HepG2 (cell line): ENCODE results near the gene ZNF23. TPM values are rescaled to one million over a fixed set of nuclear protein-coding genes. Genes with fewer than 3 reads are reported as not detected.

Experiments used
- ATAC-seq: fragments of 200-7000 bp; cut with Tn5 transposase; 3 replicates; pipeline ENCODE4 v1.9.1; 2020; ENCODE audit warnings: mild to moderate bottlenecking, moderate library complexity
- Bru-seq: library from RNA; stranded (reverse); fragments of 400-500 nt; gene quantifications from one replicate; lab custom pipeline; 2021; lab: Mats Ljungman, UMichigan
- BruChase-seq, 2 experiments: library from RNA; stranded (reverse); fragments of 400-500 nt; gene quantifications; one replicate each; lab custom pipeline; 2021; lab: Mats Ljungman, UMichigan
- BruUV-seq: library from RNA; stranded (reverse); fragments of 400-500 nt; replicated peaks from 2 replicates; lab custom pipeline; 2021; lab: Mats Ljungman, UMichigan
- CTCF ChIA-PET: fragments of 300-600 bp; formaldehyde crosslinking; extraction: SDS; loops from one replicate; lab custom pipeline; 2021; ENCODE audit warnings: low total read pairs, inconsistent platforms, low intra/inter-chr PET ratio; lab: Yijun Ruan, JAX
- POLR2A ChIA-PET: fragments of 350-600 bp; sonication (Branson Sonifier 250); formaldehyde crosslinking; loops from one replicate; lab custom pipeline; 2020; ENCODE audit warnings: antibody characterized with exemption, inconsistent platforms; lab: Yijun Ruan, JAX
- DNase-seq: peaks from one replicate; pipeline ENCODE4 v3.0.0-alpha.2; 2015; ENCODE audit warnings: low spot score
- FAIRE-seq: peaks from 3 replicates; lab custom pipeline; 2011; peaks lifted over from hg19 to GRCh38; lab: Jason Lieb, UNC
- H2AFZ ChIP-seq: one replicate; pipeline ENCODE4 v1.6.1; 2011; ENCODE audit warnings: low read length, inconsistent platforms
- H3K27ac ChIP-seq: fragments of 300-600 bp; 3 replicates; pipeline ENCODE4 v1.8.0; 2011; ENCODE audit warnings: mixed run types, mild to moderate bottlenecking, mixed read lengths, low read length, inconsistent platforms; ENCODE audit not compliant: insufficient read depth; ENCODE audit errors: extremely low read length
- H3K27me3 ChIP-seq, 2 experiments: fragments of 200-600 bp in 1 of 2; 2 replicates in 1 of 2; 3 replicates in 1 of 2; pipeline versions ENCODE4 v1.6.0 to v1.8.0; 2011; ENCODE audit warnings: low read length in 2 of 2, mild to moderate bottlenecking in 2 of 2, moderate library complexity in 2 of 2, inconsistent platforms in 1 of 2; ENCODE audit not compliant: insufficient read depth in 2 of 2, control insufficient read depth in 1 of 2
- H3K36me3 ChIP-seq, 2 experiments: fragments of 200-600 bp in 1 of 2; replicated peaks in 1 of 2; 2 replicates in 1 of 2; 3 replicates in 1 of 2; pipeline versions ENCODE4 v1.5.1 to v1.8.0; 2011; ENCODE audit warnings: low read length in 2 of 2, inconsistent platforms in 1 of 2; ENCODE audit not compliant: insufficient read depth in 2 of 2, control insufficient read depth in 1 of 2
- H3K4me1 ChIP-seq: 2 replicates; pipeline ENCODE4 v1.5.1; 2012; ENCODE audit warnings: low read length, inconsistent platforms; ENCODE audit not compliant: insufficient read depth
- H3K4me2 ChIP-seq: 2 replicates; pipeline ENCODE4 v1.6.0; 2011; ENCODE audit warnings: low read depth, low read length, inconsistent platforms
- H3K4me3 ChIP-seq, 3 experiments: fragments of 200-600 bp in 1 of 3; sonication (generic), shearing (Covaris generic) in 1 of 3; replicated peaks in 1 of 3; 2 replicates each; pipeline ENCODE4 v1.5.1; 2011 to 2016; ENCODE audit warnings: low read length in 3 of 3, inconsistent platforms in 2 of 3, low read depth in 2 of 3, mild to moderate bottlenecking in 2 of 3, control low read depth in 1 of 3, mixed read lengths in 1 of 3; ENCODE audit not compliant: insufficient read depth in 1 of 3
- H3K79me2 ChIP-seq: one replicate; pipeline ENCODE4 v1.6.1; 2011; ENCODE audit warnings: low read length, inconsistent platforms; ENCODE audit not compliant: insufficient read depth
- H3K9ac ChIP-seq: 2 replicates; pipeline ENCODE4 v1.6.0; 2011; ENCODE audit warnings: mild to moderate bottlenecking, low read depth, low read length, inconsistent platforms; ENCODE audit not compliant: insufficient read depth
- H3K9me3 ChIP-seq: 2 replicates; pipeline ENCODE4 v1.5.1; 2012; ENCODE audit warnings: mild to moderate bottlenecking, low read length
- H4K20me1 ChIP-seq: 2 replicates; pipeline ENCODE4 v1.6.0; 2011; ENCODE audit warnings: inconsistent platforms, mild to moderate bottlenecking, low read length, moderate library complexity; ENCODE audit not compliant: insufficient read depth
- DPF2 ChIP-seq: sonication (generic); formaldehyde crosslinking; IDR thresholded peaks from 2 replicates; pipeline ENCODE4 v1.4.0; 2020; ENCODE audit warnings: mild to moderate bottlenecking, low read depth, missing genetic modification reagents, borderline replicate concordance
- MIER3 ChIP-seq: IDR thresholded peaks from 2 replicates; pipeline ENCODE4 v1.6.1; 2016; ENCODE audit warnings: missing compliant biosample characterization, borderline replicate concordance
- MNT ChIP-seq: fragments of 450-650 bp; IDR thresholded peaks from 2 replicates; pipeline ENCODE4 v1.6.1; 2016
- NFIB ChIP-seq: sonication (generic); formaldehyde crosslinking; IDR thresholded peaks from 2 replicates; pipeline ENCODE4 v1.9.0; 2021; ENCODE audit warnings: missing genetic modification reagents, mild to moderate bottlenecking, borderline replicate concordance
- SP4 ChIP-seq: sonication (generic); formaldehyde crosslinking; IDR thresholded peaks from 2 replicates; pipeline ENCODE4 v1.8.1; 2023; ENCODE audit warnings: mild to moderate bottlenecking, missing genetic modification reagents
- TCF12 ChIP-seq, 2 experiments: fragments of 450-650 bp in 1 of 2; sonication (generic) in 1 of 2; formaldehyde crosslinking in 1 of 2; IDR thresholded peaks; 2 replicates each; pipeline versions ENCODE4 v1.6.1 to v1.8.0; 2017 to 2022; ENCODE audit warnings: antibody characterized with exemption in 1 of 2, mild to moderate bottlenecking in 1 of 2, missing genetic modification reagents in 1 of 2, moderate library complexity in 1 of 2
- ZNF563 ChIP-seq: sonication (generic); formaldehyde crosslinking; IDR thresholded peaks from 2 replicates; pipeline ENCODE4 v1.8.0; 2022; ENCODE audit warnings: mild to moderate bottlenecking, moderate library complexity, missing genetic modification reagents
- ZNF770 ChIP-seq: sonication (generic); formaldehyde crosslinking; IDR thresholded peaks from 2 replicates; pipeline ENCODE4 v1.5.0; 2020; ENCODE audit warnings: mild to moderate bottlenecking, missing genetic modification reagents
- WGBS: methylation state at CpG from one replicate; pipeline ENCODE4 v1.1.6; 2017; ENCODE audit warnings: low lambda C conversion rate; 5-methylcytosine and 5-hydroxymethylcytosine counted together
- in situ Hi-C: cut with HindIII; loops from 2 replicates; pipeline ENCODE4 v1.10.0; 2017; ENCODE audit warnings: low pct_unique_long_range_greater_than_20kb; ENCODE audit not compliant: extremely low pct_ligation_motif_present
- intact Hi-C: fragments of 100-400 bp; cut with micrococcal nuclease; formaldehyde crosslinking; loops from one replicate; pipeline ENCODE4 v1.10.0; 2022; ENCODE audit not compliant: unreplicated experiment
- long read RNA-seq, 2 experiments: library from RNA in 1 of 2; library from polyadenylated mRNA in 1 of 2; stranded (forward) in 1 of 2; unstranded in 1 of 2; transcript quantifications; one replicate each; pipeline ENCODE4 v2.0.0, GENCODE V29; 2019 to 2022
- polyA minus RNA-seq, 3 experiments: library from RNA; depleted of rRNA, polyadenylated mRNA; stranded (reverse); fragments of >200 nt; gene quantifications; 2 replicates each; pipeline ENCODE4 v1.2.3, GENCODE V29; 2011; ENCODE audit warnings: low replicate concordance in 1 of 3
- polyA plus RNA-seq, 8 experiments: library from polyadenylated mRNA; depleted of rRNA in 3 of 8; stranded (reverse) in 7 of 8; unstranded in 1 of 8; fragments of >200 nt; fragmentation: Illumina TruSeq in 4 of 8; extraction: Trizol in 4 of 8; gene quantifications; 2 replicates each; pipeline versions ENCODE4 v1.2.1 to v1.2.3, GENCODE V29; 2011 to 2016; ENCODE audit warnings: low read depth in 4 of 8, missing spikeins in 1 of 8, mixed read lengths in 1 of 8; ENCODE audit not compliant: insufficient read depth in 1 of 8
- total RNA-seq, 5 experiments: library from RNA; depleted of rRNA; stranded (reverse); fragments of >200 nt; fragmentation: Illumina TruSeq; extraction: Trizol; gene quantifications; 2 replicates each; pipeline ENCODE4 v1.2.3, GENCODE V29; 2016; ENCODE audit warnings: low read depth in 1 of 5
- TF ChIP-seq, protein P1 (sequence below): sonication (generic); formaldehyde crosslinking; IDR thresholded peaks from 2 replicates; pipeline ENCODE4 v1.9.0; 2021; ENCODE audit warnings: missing genetic modification reagents, mild to moderate bottlenecking, borderline replicate concordance

The ZNF23 gene
- total RNA-seq (2016; rRNA removed; fragmentation: Illumina TruSeq; extraction: Trizol) = 12.2 and 14.0 TPM in 2 replicates
- 3.5 and 3.6 TPM in 2 replicates for total RNA-seq (2016; cell fraction: cytosol; rRNA removed; fragmentation: Illumina TruSeq; extraction: Trizol; ENCODE audit: low read depth)
- 13.3 and 16.5 TPM in 2 replicates for total RNA-seq (2016; cell fraction: insoluble cytoplasmic fraction; rRNA removed; fragmentation: Illumina TruSeq; extraction: Trizol)
- total RNA-seq (2016; cell fraction: membrane; rRNA removed; fragmentation: Illumina TruSeq; extraction: Trizol) = 10.1 and 11.2 TPM in 2 replicates
- total RNA-seq (2016; cell fraction: nucleus; rRNA removed; fragmentation: Illumina TruSeq; extraction: Trizol) = 10.9 and 15.4 TPM in 2 replicates
- 8.6 and 9.0 TPM in 2 replicates for polyA plus RNA-seq (2011; rRNA removed)
- polyA plus RNA-seq (2011; cell fraction: cytosol; rRNA removed) = 4.5 and 5.9 TPM in 2 replicates
- polyA plus RNA-seq (2011; cell fraction: nucleus; rRNA removed) = 20.0 and 26.0 TPM in 2 replicates
- polyA plus RNA-seq (2012) = 9.4 and 12.6 TPM in 2 replicates
- polyA plus RNA-seq (2016; cell fraction: cytosol; fragmentation: Illumina TruSeq; extraction: Trizol; ENCODE audit: low read depth) = 3.0 and 4.3 TPM in 2 replicates
- 13.3 and 14.9 TPM in 2 replicates for polyA plus RNA-seq (2016; cell fraction: insoluble cytoplasmic fraction; fragmentation: Illumina TruSeq; extraction: Trizol; ENCODE audit: low read depth)
- polyA plus RNA-seq (2016; cell fraction: membrane; fragmentation: Illumina TruSeq; extraction: Trizol; ENCODE audit: low read depth) = 6.6 and 7.5 TPM in 2 replicates
- 23.3 and 26.4 TPM in 2 replicates for polyA plus RNA-seq (2016; cell fraction: nucleus; fragmentation: Illumina TruSeq; extraction: Trizol; ENCODE audit: insufficient read depth, low read depth)
- 3.7 and 8.1 TPM in 2 replicates for polyA minus RNA-seq (2011; rRNA and poly(A)+ RNA removed; ENCODE audit: low replicate concordance)
- polyA minus RNA-seq (2011; cell fraction: cytosol; rRNA and poly(A)+ RNA removed) = 2.6 and 3.8 TPM in 2 replicates
- 14.2 and 15.2 TPM in 2 replicates for polyA minus RNA-seq (2011; cell fraction: nucleus; rRNA and poly(A)+ RNA removed)
- percentile 86 among the genes with signal in this experiment for Bru-seq, nascent RNA
- BruChase-seq, experiment 1, labeled RNA remaining after a 6-hour chase = percentile 75 among the genes with signal in this experiment
- BruChase-seq, experiment 2, labeled RNA remaining after a 2-hour chase = percentile 84 among the genes with signal in this experiment
- long read RNA-seq, experiment 1, full-length matches to known transcripts = 1 of 2 reads
- long read RNA-seq, experiment 1, partial matches to known transcripts = 0 of 2 reads
- long read RNA-seq, experiment 1, other reads (novel, unspliced or antisense) = 1 of 2 reads
- long read RNA-seq, experiment 2, full-length matches to known transcripts = 1 of 10 reads
- long read RNA-seq, experiment 2, partial matches to known transcripts = 0 of 10 reads
- long read RNA-seq, experiment 2, other reads (novel, unspliced or antisense) = 9 of 10 reads

- H2AFZ ChIP-seq = peak within 1 kb of the TSS; percentile 65
- peak within 1 kb of the TSS; percentile 64 for H3K27ac ChIP-seq
- peaks cover 21% of the 10 kb centered on the region for H3K79me2 ChIP-seq
- POLR2A ChIA-PET = interaction anchor here (0.6 to 3.4 kb wide), 15 partner anchors 13 to 209 kb away, joined by 3 to 58 read pairs (median 4); partner anchors contain the start of genes CMTR2 and ZNF19
- peak; percentile 99 for ATAC-seq
- CTCF ChIA-PET = interaction anchor here (0.7 kb wide), 1 partner anchor 23 kb away, joined by 3 read pairs; no protein-coding TSS in a partner anchor
- no peaks in the 10 kb centered on the region; a peak in 1 of 5 replicates for H3K27me3 ChIP-seq
- H3K36me3 ChIP-seq = no peaks in the 10 kb centered on the region
- no peaks in the 10 kb centered on the region for H3K9me3 ChIP-seq
- BruUV-seq = TSS peak; percentile 77
- 3% methylated on average over 16 of the region's 52 CpGs for WGBS
- H3K4me1 ChIP-seq = peaks cover 25% of the 10 kb centered on the region
- no peaks in the 10 kb centered on the region for H4K20me1 ChIP-seq
- H3K4me2 ChIP-seq = peak within 1 kb of the TSS; percentile 86
- intact Hi-C loops = loop anchor here (1.0 to 5.0 kb wide), 2 partner anchors 22 to 35 kb away; no protein-coding TSS in a partner anchor
- peak; percentile 68 for FAIRE-seq
- in situ Hi-C loops = no loop called here
- peak within 1 kb of the TSS; percentile 86 for H3K9ac ChIP-seq
- peak within 1 kb of the TSS; percentile 73 to 90 (median 89) for H3K4me3 ChIP-seq
- DNase-seq = peak; percentile 64
- TF ChIP-seq TCF12 (IDR thresholded peaks at IDR 0.05) (no peak), TCF12 (CRISPR knock-in tag; IDR thresholded peaks at IDR 0.05) (no peak; the same call in 1 of the 2 replicates), MIER3 (CRISPR knock-in tag) (peak; percentile 95; the same call in 1 of the 2 replicates), SP4 (CRISPR knock-in tag) (peak; percentile 69), MNT (no peak; the same call in none of the 2 replicates), NFIB (no peak), ZNF770 (CRISPR knock-in tag) (no peak), DPF2 (CRISPR knock-in tag) (no peak), ZNF563 (CRISPR knock-in tag) (peak; percentile 81; the same call in 1 of the 2 replicates)
- TF ChIP-seq, protein P1, sequence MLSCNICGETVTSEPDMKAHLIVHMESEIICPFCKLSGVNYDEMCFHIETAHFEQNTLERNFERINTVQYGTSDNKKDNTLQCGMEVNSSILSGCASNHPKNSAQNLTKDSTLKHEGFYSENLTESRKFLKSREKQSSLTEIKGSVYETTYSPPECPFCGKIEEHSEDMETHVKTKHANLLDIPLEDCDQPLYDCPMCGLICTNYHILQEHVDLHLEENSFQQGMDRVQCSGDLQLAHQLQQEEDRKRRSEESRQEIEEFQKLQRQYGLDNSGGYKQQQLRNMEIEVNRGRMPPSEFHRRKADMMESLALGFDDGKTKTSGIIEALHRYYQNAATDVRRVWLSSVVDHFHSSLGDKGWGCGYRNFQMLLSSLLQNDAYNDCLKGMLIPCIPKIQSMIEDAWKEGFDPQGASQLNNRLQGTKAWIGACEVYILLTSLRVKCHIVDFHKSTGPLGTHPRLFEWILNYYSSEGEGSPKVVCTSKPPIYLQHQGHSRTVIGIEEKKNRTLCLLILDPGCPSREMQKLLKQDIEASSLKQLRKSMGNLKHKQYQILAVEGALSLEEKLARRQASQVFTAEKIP = no peak
Observed at GRCh38 chr16:71461686-71462648, at the start of gene ZNF23. Gene ZNF23 (minus strand): TSS chr16:71462247. CDS start chr16:71456796, 5,451 bp downstream.
